ENCODE results near the gene CCDC68.

The CCDC68 gene

DNA sequence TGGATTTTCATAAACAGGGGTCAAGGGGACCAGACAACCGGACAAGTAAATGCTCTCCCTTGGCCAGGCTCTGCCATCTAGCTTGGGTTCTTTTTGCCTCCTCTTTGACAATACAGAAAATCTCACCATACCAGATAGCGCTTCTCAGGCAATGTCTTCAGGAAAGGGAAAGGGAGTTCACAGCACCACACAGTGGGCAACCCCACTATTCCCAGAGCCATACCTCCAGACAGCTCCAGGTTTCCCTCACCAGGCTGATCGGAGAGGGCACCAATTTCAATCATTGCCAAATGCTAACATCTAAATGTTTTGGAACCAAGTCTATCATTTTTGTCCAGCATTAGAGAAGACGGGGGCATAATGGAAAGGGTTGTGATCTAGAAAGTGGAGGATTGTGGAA lies 28.1 kb downstream of the CCDC68 start (continued):
- TF ChIP-seq PATZ1 (tag by site-specific recombination; IDR thresholded peaks at IDR 0.05) (no peak), ZNF626 (tag by site-specific recombination; IDR thresholded peaks at IDR 0.05) (no peak), OSR2 (tag by site-specific recombination; IDR thresholded peaks at IDR 0.05) (no peak), ZNF274 (IDR thresholded peaks at IDR 0.05; ENCODE audit: low read length) (no peak), ZNF274 (tag by site-specific recombination; IDR thresholded peaks at IDR 0.05; ENCODE audit: borderline replicate concordance) (no peak), ZNF561 (tag by site-specific recombination; IDR thresholded peaks at IDR 0.05; ENCODE audit: borderline replicate concordance) (no peak)
- TF ChIP-seq, protein P1, sequence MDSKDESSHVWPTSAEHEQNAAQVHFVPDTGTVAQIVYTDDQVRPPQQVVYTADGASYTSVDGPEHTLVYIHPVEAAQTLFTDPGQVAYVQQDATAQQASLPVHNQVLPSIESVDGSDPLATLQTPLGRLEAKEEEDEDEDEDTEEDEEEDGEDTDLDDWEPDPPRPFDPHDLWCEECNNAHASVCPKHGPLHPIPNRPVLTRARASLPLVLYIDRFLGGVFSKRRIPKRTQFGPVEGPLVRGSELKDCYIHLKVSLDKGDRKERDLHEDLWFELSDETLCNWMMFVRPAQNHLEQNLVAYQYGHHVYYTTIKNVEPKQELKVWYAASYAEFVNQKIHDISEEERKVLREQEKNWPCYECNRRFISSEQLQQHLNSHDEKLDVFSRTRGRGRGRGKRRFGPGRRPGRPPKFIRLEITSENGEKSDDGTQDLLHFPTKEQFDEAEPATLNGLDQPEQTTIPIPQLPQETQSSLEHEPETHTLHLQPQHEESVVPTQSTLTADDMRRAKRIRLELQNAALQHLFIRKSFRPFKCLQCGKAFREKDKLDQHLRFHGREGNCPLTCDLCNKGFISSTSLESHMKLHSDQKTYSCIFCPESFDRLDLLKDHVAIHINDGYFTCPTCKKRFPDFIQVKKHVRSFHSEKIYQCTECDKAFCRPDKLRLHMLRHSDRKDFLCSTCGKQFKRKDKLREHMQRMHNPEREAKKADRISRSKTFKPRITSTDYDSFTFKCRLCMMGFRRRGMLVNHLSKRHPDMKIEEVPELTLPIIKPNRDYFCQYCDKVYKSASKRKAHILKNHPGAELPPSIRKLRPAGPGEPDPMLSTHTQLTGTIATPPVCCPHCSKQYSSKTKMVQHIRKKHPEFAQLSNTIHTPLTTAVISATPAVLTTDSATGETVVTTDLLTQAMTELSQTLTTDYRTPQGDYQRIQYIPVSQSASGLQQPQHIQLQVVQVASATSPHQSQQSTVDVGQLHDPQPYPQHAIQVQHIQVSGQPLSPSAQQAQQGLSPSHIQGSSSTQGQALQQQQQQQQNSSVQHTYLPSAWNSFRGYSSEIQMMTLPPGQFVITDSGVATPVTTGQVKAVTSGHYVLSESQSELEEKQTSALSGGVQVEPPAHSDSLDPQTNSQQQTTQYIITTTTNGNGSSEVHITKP (tag by site-specific recombination; IDR thresholded peaks at IDR 0.05) = no peak

- no peak for TF ChIP-seq ZNF155 (tag by site-specific recombination; IDR thresholded peaks at IDR 0.05)
- no peak for TF ChIP-seq ZFP69B (tag by site-specific recombination; IDR thresholded peaks at IDR 0.05)
- TF ChIP-seq, protein P2, sequence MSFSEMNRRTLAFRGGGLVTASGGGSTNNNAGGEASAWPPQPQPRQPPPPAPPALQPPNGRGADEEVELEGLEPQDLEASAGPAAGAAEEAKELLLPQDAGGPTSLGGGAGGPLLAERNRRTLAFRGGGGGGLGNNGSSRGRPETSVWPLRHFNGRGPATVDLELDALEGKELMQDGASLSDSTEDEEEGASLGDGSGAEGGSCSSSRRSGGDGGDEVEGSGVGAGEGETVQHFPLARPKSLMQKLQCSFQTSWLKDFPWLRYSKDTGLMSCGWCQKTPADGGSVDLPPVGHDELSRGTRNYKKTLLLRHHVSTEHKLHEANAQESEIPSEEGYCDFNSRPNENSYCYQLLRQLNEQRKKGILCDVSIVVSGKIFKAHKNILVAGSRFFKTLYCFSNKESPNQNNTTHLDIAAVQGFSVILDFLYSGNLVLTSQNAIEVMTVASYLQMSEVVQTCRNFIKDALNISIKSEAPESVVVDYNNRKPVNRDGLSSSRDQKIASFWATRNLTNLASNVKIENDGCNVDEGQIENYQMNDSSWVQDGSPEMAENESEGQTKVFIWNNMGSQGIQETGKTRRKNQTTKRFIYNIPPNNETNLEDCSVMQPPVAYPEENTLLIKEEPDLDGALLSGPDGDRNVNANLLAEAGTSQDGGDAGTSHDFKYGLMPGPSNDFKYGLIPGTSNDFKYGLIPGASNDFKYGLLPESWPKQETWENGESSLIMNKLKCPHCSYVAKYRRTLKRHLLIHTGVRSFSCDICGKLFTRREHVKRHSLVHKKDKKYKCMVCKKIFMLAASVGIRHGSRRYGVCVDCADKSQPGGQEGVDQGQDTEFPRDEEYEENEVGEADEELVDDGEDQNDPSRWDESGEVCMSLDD (tag by site-specific recombination; IDR thresholded peaks at IDR 0.05) = no peak
- no peak for TF ChIP-seq GLI2 (tag by site-specific recombination; IDR thresholded peaks at IDR 0.05; ENCODE audit: borderline replicate concordance, low read depth)
- TF ChIP-seq ZNF692 (tag by site-specific recombination; IDR thresholded peaks at IDR 0.05) = no peak
- no peak for TF ChIP-seq ZNF138 (tag by site-specific recombination; IDR thresholded peaks at IDR 0.05; ENCODE audit: borderline replicate concordance)
- TF ChIP-seq ZFP3 (tag by site-specific recombination; IDR thresholded peaks at IDR 0.05; ENCODE audit: low read depth) = no peak
- TF ChIP-seq REPIN1 (tag by site-specific recombination; IDR thresholded peaks at IDR 0.05; ENCODE audit: low read depth) = no peak
- no peak for TF ChIP-seq ZNF184 (tag by site-specific recombination; IDR thresholded peaks at IDR 0.05)
- TF ChIP-seq SCRT1 (tag by site-specific recombination; IDR thresholded peaks at IDR 0.05; ENCODE audit: borderline replicate concordance) = no peak
- no peak for TF ChIP-seq ZNF175 (tag by site-specific recombination; IDR thresholded peaks at IDR 0.05)
- no peak for TF ChIP-seq ZNF423 (tag by site-specific recombination; IDR thresholded peaks at IDR 0.05)
- TF ChIP-seq ZNF654 (tag by site-specific recombination; IDR thresholded peaks at IDR 0.05; ENCODE audit: low read depth) = no peak
- no peak for TF ChIP-seq ZNF292 (tag by site-specific recombination; IDR thresholded peaks at IDR 0.05; ENCODE audit: borderline replicate concordance, low read depth)
- no peak for TF ChIP-seq ZNF664 (tag by site-specific recombination; IDR thresholded peaks at IDR 0.05)
- TF ChIP-seq ZNF302 (tag by site-specific recombination; IDR thresholded peaks at IDR 0.05; ENCODE audit: low read depth) = no peak
- no peak for TF ChIP-seq ZNF704 (tag by site-specific recombination; IDR thresholded peaks at IDR 0.05)
- TF ChIP-seq ZNF248 (tag by site-specific recombination; IDR thresholded peaks at IDR 0.05) = no peak
- TF ChIP-seq ZNF529 (tag by site-specific recombination; IDR thresholded peaks at IDR 0.05; ENCODE audit: insufficient replicate concordance) = no peak
- TF ChIP-seq ZNF112 (tag by site-specific recombination; IDR thresholded peaks at IDR 0.05) = no peak
- Histone ChIP-seq H3K4me1 (ENCODE audit: control insufficient read depth, insufficient read depth, low read length) (no peaks in the 10 kb centered on the region), H3K4me3 (ENCODE audit: low read depth, low read length) (no peak overlapping the region), H3K27ac (ENCODE audit: extremely low read depth, low read depth, low read length) (no peak overlapping the region), H3K36me3 (ENCODE audit: control insufficient read depth in 2 of 2, insufficient read depth in 1 of 2, low read length in 2 of 2) (no peaks in the 10 kb centered on the region), H3K9me3 (ENCODE audit: control insufficient read depth, insufficient read depth, low read depth, low read length) (no peaks in the 10 kb centered on the region)
- ChIA-PET CTCF (no interaction called here), POLR2A (no interaction called here)
These were observed 31.0 kb downstream of the CCDC68 start for GRCh38 chr18:54928236-54928635.

Data from HEK293 (cell line).